Measurements from ENCODE around the gene RPL7L1.

GRCh38 chr6:42933205-42933604, 53.8 kb downstream of the RPL7L1 start:
- TF ChIP-seq ZFP37 (tag by site-specific recombination; IDR thresholded peaks at IDR 0.05): no peak
- TF ChIP-seq, protein P1, sequence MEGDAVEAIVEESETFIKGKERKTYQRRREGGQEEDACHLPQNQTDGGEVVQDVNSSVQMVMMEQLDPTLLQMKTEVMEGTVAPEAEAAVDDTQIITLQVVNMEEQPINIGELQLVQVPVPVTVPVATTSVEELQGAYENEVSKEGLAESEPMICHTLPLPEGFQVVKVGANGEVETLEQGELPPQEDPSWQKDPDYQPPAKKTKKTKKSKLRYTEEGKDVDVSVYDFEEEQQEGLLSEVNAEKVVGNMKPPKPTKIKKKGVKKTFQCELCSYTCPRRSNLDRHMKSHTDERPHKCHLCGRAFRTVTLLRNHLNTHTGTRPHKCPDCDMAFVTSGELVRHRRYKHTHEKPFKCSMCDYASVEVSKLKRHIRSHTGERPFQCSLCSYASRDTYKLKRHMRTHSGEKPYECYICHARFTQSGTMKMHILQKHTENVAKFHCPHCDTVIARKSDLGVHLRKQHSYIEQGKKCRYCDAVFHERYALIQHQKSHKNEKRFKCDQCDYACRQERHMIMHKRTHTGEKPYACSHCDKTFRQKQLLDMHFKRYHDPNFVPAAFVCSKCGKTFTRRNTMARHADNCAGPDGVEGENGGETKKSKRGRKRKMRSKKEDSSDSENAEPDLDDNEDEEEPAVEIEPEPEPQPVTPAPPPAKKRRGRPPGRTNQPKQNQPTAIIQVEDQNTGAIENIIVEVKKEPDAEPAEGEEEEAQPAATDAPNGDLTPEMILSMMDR (tag by site-specific recombination; IDR thresholded peaks at IDR 0.05): no peak
- TF ChIP-seq ZNF777 (tag by site-specific recombination; IDR thresholded peaks at IDR 0.05; ENCODE audit: borderline replicate concordance): no peak
- no peak for TF ChIP-seq ZSCAN23 (tag by site-specific recombination; IDR thresholded peaks at IDR 0.05)
- no peak for TF ChIP-seq ZNF423 (tag by site-specific recombination; IDR thresholded peaks at IDR 0.05)
- no peak for TF ChIP-seq ZBTB8A (tag by site-specific recombination; IDR thresholded peaks at IDR 0.05)
- TF ChIP-seq PATZ1 (tag by site-specific recombination; IDR thresholded peaks at IDR 0.05): no peak
- no peak for TF ChIP-seq ZNF184 (tag by site-specific recombination; IDR thresholded peaks at IDR 0.05)
- TF ChIP-seq TCF7L2 (IDR thresholded peaks at IDR 0.05; ENCODE audit: borderline replicate concordance, low read depth, low read length): no peak
- TF ChIP-seq, protein P2, sequence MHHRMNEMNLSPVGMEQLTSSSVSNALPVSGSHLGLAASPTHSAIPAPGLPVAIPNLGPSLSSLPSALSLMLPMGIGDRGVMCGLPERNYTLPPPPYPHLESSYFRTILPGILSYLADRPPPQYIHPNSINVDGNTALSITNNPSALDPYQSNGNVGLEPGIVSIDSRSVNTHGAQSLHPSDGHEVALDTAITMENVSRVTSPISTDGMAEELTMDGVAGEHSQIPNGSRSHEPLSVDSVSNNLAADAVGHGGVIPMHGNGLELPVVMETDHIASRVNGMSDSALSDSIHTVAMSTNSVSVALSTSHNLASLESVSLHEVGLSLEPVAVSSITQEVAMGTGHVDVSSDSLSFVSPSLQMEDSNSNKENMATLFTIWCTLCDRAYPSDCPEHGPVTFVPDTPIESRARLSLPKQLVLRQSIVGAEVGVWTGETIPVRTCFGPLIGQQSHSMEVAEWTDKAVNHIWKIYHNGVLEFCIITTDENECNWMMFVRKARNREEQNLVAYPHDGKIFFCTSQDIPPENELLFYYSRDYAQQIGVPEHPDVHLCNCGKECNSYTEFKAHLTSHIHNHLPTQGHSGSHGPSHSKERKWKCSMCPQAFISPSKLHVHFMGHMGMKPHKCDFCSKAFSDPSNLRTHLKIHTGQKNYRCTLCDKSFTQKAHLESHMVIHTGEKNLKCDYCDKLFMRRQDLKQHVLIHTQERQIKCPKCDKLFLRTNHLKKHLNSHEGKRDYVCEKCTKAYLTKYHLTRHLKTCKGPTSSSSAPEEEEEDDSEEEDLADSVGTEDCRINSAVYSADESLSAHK (tag by site-specific recombination; IDR thresholded peaks at IDR 0.05): no peak
